Stomach smooth muscle (tissue), 2 donors: Measurements from ENCODE around the gene CCDC88B.

Experiments used
- H3K27ac ChIP-seq: one replicate; pipeline ENCODE4 v1.7.0; 2013; ENCODE audit warnings: mild to moderate bottlenecking, low read length, inconsistent platforms
- H3K27me3 ChIP-seq, 2 donors: one replicate each; pipeline ENCODE4 v1.7.0; 2013; ENCODE audit warnings: low read length in 2 of 2; ENCODE audit not compliant: insufficient read depth in 2 of 2, control insufficient read depth in 1 of 2
- H3K36me3 ChIP-seq, 2 donors: one replicate each; pipeline ENCODE4 v1.7.0; 2013; ENCODE audit warnings: low read length in 2 of 2; ENCODE audit not compliant: control insufficient read depth in 2 of 2, insufficient read depth in 2 of 2
- H3K4me1 ChIP-seq: one replicate; pipeline ENCODE4 v1.7.0; 2013; ENCODE audit warnings: low read length; ENCODE audit not compliant: control insufficient read depth, insufficient read depth
- H3K4me3 ChIP-seq, 2 donors: one replicate each; pipeline ENCODE4 v1.7.0; 2013; ENCODE audit warnings: low read length in 2 of 2
- H3K9ac ChIP-seq, 2 donors: one replicate each; pipeline ENCODE4 v1.7.0; 2013; ENCODE audit warnings: low read length in 2 of 2, mild to moderate bottlenecking in 1 of 2
- H3K9me3 ChIP-seq, 2 donors: one replicate each; pipeline ENCODE4 v1.7.0; 2013; ENCODE audit warnings: low read length in 2 of 2; ENCODE audit not compliant: control insufficient read depth in 2 of 2
- donor health status: healthy.
- donor health status: Pancreatic carcinoma.

The CCDC88B gene

GRCh38 chr11:64368673-64369074, 28.7 kb downstream of the CCDC88B start:
- Histone ChIP-seq H3K4me1 (peaks cover 3% of the 10 kb centered on the region), H3K4me3 (no peak overlapping the region), H3K9me3 (no peaks in the 10 kb centered on the region), H3K36me3 (peaks cover 17 to 25% of the 10 kb centered on the region in 2 donors), H3K9ac (no peak overlapping the region), H3K27ac (no peak overlapping the region), H3K27me3 (no peaks in the 10 kb centered on the region)

GRCh38 chr11:64369440-64370421, 29.7 kb downstream of the CCDC88B start:
- Histone ChIP-seq H3K27ac (no peak overlapping the region), H3K9me3 (no peaks in the 10 kb centered on the region), H3K36me3 (peaks cover 13 to 18% of the 10 kb centered on the region in 2 donors), H3K4me1 (peaks cover 3% of the 10 kb centered on the region), H3K9ac (no peak overlapping the region), H3K4me3 (no peak overlapping the region), H3K27me3 (no peaks in the 10 kb centered on the region)

GRCh38 chr11:64371201-64371600, 31.2 kb downstream of the CCDC88B start:
- Histone ChIP-seq H3K9ac (no peak overlapping the region), H3K36me3 (peaks cover 10 to 15% of the 10 kb centered on the region in 2 donors), H3K27me3 (no peaks in the 10 kb centered on the region), H3K4me1 (peaks cover 3% of the 10 kb centered on the region), H3K4me3 (no peak overlapping the region), H3K9me3 (no peaks in the 10 kb centered on the region), H3K27ac (no peak overlapping the region)

GRCh38 chr11:64372021-64372420, 32.0 kb downstream of the CCDC88B start:
- H3K27ac ChIP-seq, result no peak overlapping the region
- H3K9ac ChIP-seq, result no peak overlapping the region
- H3K9me3 ChIP-seq, result no peaks in the 10 kb centered on the region
- H3K27me3 ChIP-seq, result no peaks in the 10 kb centered on the region
- no peak overlapping the region for H3K4me3 ChIP-seq
- H3K36me3 ChIP-seq, result peaks cover 5 to 12% of the 10 kb centered on the region in 2 donors
- peaks cover 3% of the 10 kb centered on the region for H3K4me1 ChIP-seq

- Histone ChIP-seq H3K9me3 (no peaks in the 10 kb centered on the region), H3K27me3 (no peaks in the 10 kb centered on the region), H3K4me1 (peaks cover 3% of the 10 kb centered on the region), H3K36me3 (peaks cover 0 to 6% of the 10 kb centered on the region in 2 donors), H3K9ac (no peak overlapping the region), H3K27ac (no peak overlapping the region), H3K4me3 (no peak overlapping the region)
Observed at GRCh38 chr11:64372802-64373597, 33.0 kb downstream of the CCDC88B start.

GRCh38 chr11:64373598-64373974, 33.6 kb downstream of the CCDC88B start:
- Histone ChIP-seq H3K4me1 (peaks cover 5% of the 10 kb centered on the region), H3K27ac (no peak overlapping the region), H3K27me3 (no peaks in the 10 kb centered on the region), H3K36me3 (peaks cover 0 to 5% of the 10 kb centered on the region in 2 donors), H3K9me3 (no peaks in the 10 kb centered on the region), H3K4me3 (no peak overlapping the region), H3K9ac (no peak overlapping the region)

- H3K27ac ChIP-seq, result no peak overlapping the region
- no peaks in the 10 kb centered on the region for H3K9me3 ChIP-seq
- H3K27me3 ChIP-seq, result peaks cover 0 to 3% of the 10 kb centered on the region in 2 donors
- peaks cover 6% of the 10 kb centered on the region for H3K4me1 ChIP-seq
- no peak overlapping the region for H3K9ac ChIP-seq
- no peaks in the 10 kb centered on the region for H3K36me3 ChIP-seq
- no peak overlapping the region for H3K4me3 ChIP-seq
Observed at GRCh38 chr11:64376071-64376470, 36.1 kb downstream of the CCDC88B start.

- Histone ChIP-seq H3K36me3 (no peaks in the 10 kb centered on the region), H3K27me3 (peaks cover 2 to 7% of the 10 kb centered on the region in 2 donors), H3K4me3 (no peak overlapping the region), H3K9me3 (no peaks in the 10 kb centered on the region), H3K4me1 (peaks cover 3% of the 10 kb centered on the region), H3K27ac (no peak overlapping the region), H3K9ac (no peak overlapping the region)
Observed at GRCh38 chr11:64378335-64378880, 38.4 kb downstream of the CCDC88B start.

- Histone ChIP-seq H3K36me3 (no peaks in the 10 kb centered on the region), H3K4me3 (no peak overlapping the region), H3K9me3 (no peaks in the 10 kb centered on the region), H3K9ac (no peak overlapping the region), H3K4me1 (peaks cover 3% of the 10 kb centered on the region), H3K27me3 (peaks cover 4 to 10% of the 10 kb centered on the region in 2 donors), H3K27ac (no peak overlapping the region)
Observed at GRCh38 chr11:64379160-64379559, 39.2 kb downstream of the CCDC88B start.

- H3K27ac ChIP-seq, result no peak overlapping the region
Observed at GRCh38 chr11:64379817-64380709, 40.1 kb downstream of the CCDC88B start.

More at GRCh38 chr11:64379817-64380709, 40.1 kb downstream of the CCDC88B start:
- Histone ChIP-seq H3K9ac (no peak overlapping the region), H3K9me3 (no peaks in the 10 kb centered on the region), H3K4me3 (no peak overlapping the region), H3K4me1 (peaks cover 3% of the 10 kb centered on the region), H3K36me3 (no peaks in the 10 kb centered on the region), H3K27me3 (peaks cover 4 to 10% of the 10 kb centered on the region in 2 donors)
